Panc1 (cell line): ENCODE results near the gene MDGA2. TPM values are rescaled to one million over a fixed set of nuclear protein-coding genes. Genes with fewer than 3 reads are reported as not detected.

Experiments used
- ATAC-seq: fragments of 200-7000 bp; cut with Tn5 transposase; 2 replicates; pipeline ENCODE4 v1.9.1; 2020; ENCODE audit warnings: mild to moderate bottlenecking, moderate library complexity
- BruUV-seq: library from RNA; stranded (reverse); fragments of 400-500 nt; replicated peaks from 2 replicates; lab custom pipeline; 2021; lab: Mats Ljungman, UMichigan
- CTCF ChIA-PET: fragments of 300-600 bp; sonication (Branson Sonifier 250); formaldehyde crosslinking; loops from one replicate; lab custom pipeline; 2022; ENCODE audit warnings: antibody characterized with exemption; lab: Charles Lee
- POLR2A ChIA-PET: fragments of 300-600 bp; sonication (Branson Sonifier 250); formaldehyde crosslinking; loops from one replicate; lab custom pipeline; 2022; ENCODE audit warnings: antibody characterized with exemption; lab: Charles Lee
- DNase-seq: peaks from one replicate; pipeline ENCODE4 v3.0.0-alpha.2; 2010; ENCODE audit warnings: low read depth, low spot score
- H3K27ac ChIP-seq: 2 replicates; pipeline ENCODE4 v1.5.1; 2011; ENCODE audit warnings: mild to moderate bottlenecking, low read length, inconsistent platforms
- H3K27me3 ChIP-seq: fragments of 200-500 bp; sonication (Bioruptor generic); 2 replicates; pipeline ENCODE4 v1.6.0; 2014; ENCODE audit warnings: low read length, inconsistent platforms; ENCODE audit not compliant: control insufficient read depth, insufficient read depth
- H3K36me3 ChIP-seq: fragments of 200-500 bp; sonication (Bioruptor generic); 2 replicates; pipeline ENCODE4 v1.5.1; 2014; ENCODE audit warnings: inconsistent platforms, mild to moderate bottlenecking, low read length, moderate library complexity; ENCODE audit not compliant: control insufficient read depth, insufficient read depth
- H3K4me1 ChIP-seq: 2 replicates; pipeline ENCODE4 v1.5.1; 2011; ENCODE audit warnings: inconsistent platforms, mild to moderate bottlenecking, low read length, moderate library complexity; ENCODE audit not compliant: control insufficient read depth, insufficient read depth
- H3K4me3 ChIP-seq, 2 experiments: 2 replicates each; pipeline ENCODE4 v1.5.1; 2011 to 2012; ENCODE audit warnings: low read depth in 2 of 2, low read length in 2 of 2, mild to moderate bottlenecking in 2 of 2, inconsistent platforms in 1 of 2, moderate library complexity in 1 of 2
- H3K9me3 ChIP-seq: fragments of 200-500 bp; sonication (Bioruptor generic); 2 replicates; pipeline ENCODE4 v1.5.1; 2014; ENCODE audit warnings: low read depth, mild to moderate bottlenecking, inconsistent platforms, low read length, moderate library complexity; ENCODE audit not compliant: control insufficient read depth, insufficient read depth
- POLR2AphosphoS5 ChIP-seq: IDR thresholded peaks from 2 replicates; pipeline ENCODE4 v1.6.1; 2012; ENCODE audit warnings: mild to moderate bottlenecking, low read depth, low read length, moderate library complexity
- SIN3A ChIP-seq: IDR thresholded peaks from 2 replicates; pipeline ENCODE4 v1.6.1; 2012; ENCODE audit warnings: low read depth, mild to moderate bottlenecking, low read length, moderate library complexity, borderline replicate concordance; ENCODE audit not compliant: insufficient read depth
- TCF7L2 ChIP-seq: IDR thresholded peaks from 2 replicates; pipeline ENCODE4 v1.6.1; 2011; ENCODE audit warnings: mild to moderate bottlenecking, low read depth, low read length, inconsistent platforms
- in situ Hi-C: cut with HindIII; loops from 2 replicates; pipeline ENCODE4 v1.10.0; 2016; ENCODE audit warnings: low sequenced_read_pairs, low pct_unique_long_range_greater_than_20kb
- intact Hi-C: fragments of 100-400 bp; cut with micrococcal nuclease; formaldehyde crosslinking; loops from one replicate; pipeline ENCODE4 v1.10.0; 2022; ENCODE audit not compliant: unreplicated experiment
- total RNA-seq: library from RNA; stranded (reverse); gene quantifications from one replicate; pipeline ENCODE4 v1.2.1, GENCODE V29; 2021; ENCODE audit not compliant: unreplicated experiment
- TF ChIP-seq, protein P1 (sequence below), 2 experiments: IDR thresholded peaks; 2 replicates each; pipeline ENCODE4 v1.6.1; 2011 to 2012; ENCODE audit warnings: low read depth in 2 of 2, control low read depth in 1 of 2, low read length in 1 of 2, mild to moderate bottlenecking in 1 of 2, moderate library complexity in 1 of 2; ENCODE audit not compliant: insufficient read depth in 1 of 2
- TF ChIP-seq, protein P2 (sequence below): fragments of 450-650 bp; IDR thresholded peaks from 2 replicates; pipeline ENCODE4 v1.5.1; 2017; ENCODE audit warnings: mild to moderate bottlenecking

MDGA2 gene
- total RNA-seq, 1 experiment from 2014 or later, result not detected

DNA sequence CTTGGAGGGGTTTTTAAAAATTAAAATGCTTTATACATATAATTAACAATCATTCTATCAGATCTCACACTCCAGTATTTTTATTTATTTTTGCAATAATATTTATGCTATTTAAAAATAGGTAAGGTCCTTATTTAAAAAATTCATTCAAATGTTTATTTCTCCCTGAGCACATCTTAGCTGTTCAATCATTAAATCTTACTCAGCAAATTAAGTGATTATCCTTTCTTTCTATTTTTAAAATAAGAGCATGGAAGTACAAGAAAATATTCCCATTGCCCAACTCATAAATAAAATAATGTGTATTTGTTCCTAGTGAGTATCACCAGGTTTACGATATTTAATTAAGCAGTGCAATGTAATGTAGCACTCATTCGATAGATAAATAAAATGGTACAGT lies 666.7 kb downstream of the MDGA2 start:
- H3K36me3 ChIP-seq, result no peaks in the 10 kb centered on the region
- CTCF ChIA-PET, result no interaction called here
- POLR2A ChIA-PET, result no interaction called here
- H3K4me1 ChIP-seq, result no peaks in the 10 kb centered on the region
- H3K9me3 ChIP-seq, result no peaks in the 10 kb centered on the region
- no peak for TF ChIP-seq POLR2AphosphoS5
- TF ChIP-seq, protein P1, sequence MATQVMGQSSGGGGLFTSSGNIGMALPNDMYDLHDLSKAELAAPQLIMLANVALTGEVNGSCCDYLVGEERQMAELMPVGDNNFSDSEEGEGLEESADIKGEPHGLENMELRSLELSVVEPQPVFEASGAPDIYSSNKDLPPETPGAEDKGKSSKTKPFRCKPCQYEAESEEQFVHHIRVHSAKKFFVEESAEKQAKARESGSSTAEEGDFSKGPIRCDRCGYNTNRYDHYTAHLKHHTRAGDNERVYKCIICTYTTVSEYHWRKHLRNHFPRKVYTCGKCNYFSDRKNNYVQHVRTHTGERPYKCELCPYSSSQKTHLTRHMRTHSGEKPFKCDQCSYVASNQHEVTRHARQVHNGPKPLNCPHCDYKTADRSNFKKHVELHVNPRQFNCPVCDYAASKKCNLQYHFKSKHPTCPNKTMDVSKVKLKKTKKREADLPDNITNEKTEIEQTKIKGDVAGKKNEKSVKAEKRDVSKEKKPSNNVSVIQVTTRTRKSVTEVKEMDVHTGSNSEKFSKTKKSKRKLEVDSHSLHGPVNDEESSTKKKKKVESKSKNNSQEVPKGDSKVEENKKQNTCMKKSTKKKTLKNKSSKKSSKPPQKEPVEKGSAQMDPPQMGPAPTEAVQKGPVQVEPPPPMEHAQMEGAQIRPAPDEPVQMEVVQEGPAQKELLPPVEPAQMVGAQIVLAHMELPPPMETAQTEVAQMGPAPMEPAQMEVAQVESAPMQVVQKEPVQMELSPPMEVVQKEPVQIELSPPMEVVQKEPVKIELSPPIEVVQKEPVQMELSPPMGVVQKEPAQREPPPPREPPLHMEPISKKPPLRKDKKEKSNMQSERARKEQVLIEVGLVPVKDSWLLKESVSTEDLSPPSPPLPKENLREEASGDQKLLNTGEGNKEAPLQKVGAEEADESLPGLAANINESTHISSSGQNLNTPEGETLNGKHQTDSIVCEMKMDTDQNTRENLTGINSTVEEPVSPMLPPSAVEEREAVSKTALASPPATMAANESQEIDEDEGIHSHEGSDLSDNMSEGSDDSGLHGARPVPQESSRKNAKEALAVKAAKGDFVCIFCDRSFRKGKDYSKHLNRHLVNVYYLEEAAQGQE (IDR thresholded peaks at IDR 0.05; ENCODE audit: insufficient read depth in 1 of 2, low read depth in 2 of 2, low read length in 1 of 2), result no peak
- TF ChIP-seq, protein P2, sequence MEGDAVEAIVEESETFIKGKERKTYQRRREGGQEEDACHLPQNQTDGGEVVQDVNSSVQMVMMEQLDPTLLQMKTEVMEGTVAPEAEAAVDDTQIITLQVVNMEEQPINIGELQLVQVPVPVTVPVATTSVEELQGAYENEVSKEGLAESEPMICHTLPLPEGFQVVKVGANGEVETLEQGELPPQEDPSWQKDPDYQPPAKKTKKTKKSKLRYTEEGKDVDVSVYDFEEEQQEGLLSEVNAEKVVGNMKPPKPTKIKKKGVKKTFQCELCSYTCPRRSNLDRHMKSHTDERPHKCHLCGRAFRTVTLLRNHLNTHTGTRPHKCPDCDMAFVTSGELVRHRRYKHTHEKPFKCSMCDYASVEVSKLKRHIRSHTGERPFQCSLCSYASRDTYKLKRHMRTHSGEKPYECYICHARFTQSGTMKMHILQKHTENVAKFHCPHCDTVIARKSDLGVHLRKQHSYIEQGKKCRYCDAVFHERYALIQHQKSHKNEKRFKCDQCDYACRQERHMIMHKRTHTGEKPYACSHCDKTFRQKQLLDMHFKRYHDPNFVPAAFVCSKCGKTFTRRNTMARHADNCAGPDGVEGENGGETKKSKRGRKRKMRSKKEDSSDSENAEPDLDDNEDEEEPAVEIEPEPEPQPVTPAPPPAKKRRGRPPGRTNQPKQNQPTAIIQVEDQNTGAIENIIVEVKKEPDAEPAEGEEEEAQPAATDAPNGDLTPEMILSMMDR, result no peak
- TF ChIP-seq TCF7L2, result no peak
- TF ChIP-seq SIN3A, result no peak
- BruUV-seq, result no TSS peak
- H3K4me3 ChIP-seq, result no peak overlapping the region
- H3K27me3 ChIP-seq, result no peaks in the 10 kb centered on the region
- H3K27ac ChIP-seq, result no peak overlapping the region
- intact Hi-C loops (no loop called here), in situ Hi-C loops (no loop called here)
- ATAC-seq (no peak), DNase-seq (no peak)

DNA sequence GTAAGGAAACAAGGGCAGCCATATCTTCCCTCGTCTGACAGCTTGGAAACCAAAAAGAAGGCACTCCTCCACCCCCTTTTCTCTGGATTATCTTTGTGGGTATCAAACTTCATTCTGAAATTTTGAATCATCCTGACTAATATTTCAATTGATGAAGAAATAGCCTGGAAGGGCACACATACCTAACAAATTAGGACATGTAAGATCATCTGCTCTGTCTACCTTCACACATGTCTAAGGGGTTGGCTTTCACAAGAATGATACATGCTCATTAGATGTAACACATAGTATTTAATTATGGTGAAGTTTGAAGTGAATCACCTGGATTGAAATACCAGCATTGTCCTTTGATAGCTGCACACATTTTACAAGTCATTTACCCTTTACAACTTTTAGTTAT lies 675.7 kb downstream of the MDGA2 start:
- in situ Hi-C loops, result no loop called here
- ATAC-seq, result no peak
- no peaks in the 10 kb centered on the region for H3K36me3 ChIP-seq
- H3K4me1 ChIP-seq, result no peaks in the 10 kb centered on the region
- intact Hi-C loops, result no loop called here
- POLR2A ChIA-PET, result no interaction called here
- no peak overlapping the region for H3K4me3 ChIP-seq
- TF ChIP-seq, protein P1 (IDR thresholded peaks at IDR 0.05; ENCODE audit: insufficient read depth in 1 of 2, low read depth in 2 of 2, low read length in 1 of 2), result no peak
- no peak for TF ChIP-seq SIN3A
- no peak for TF ChIP-seq POLR2AphosphoS5
- TF ChIP-seq, protein P2, result no peak
- TF ChIP-seq TCF7L2, result no peak
- BruUV-seq, result no TSS peak
- H3K9me3 ChIP-seq, result no peaks in the 10 kb centered on the region
- CTCF ChIA-PET, result no interaction called here
- no peak overlapping the region for H3K27ac ChIP-seq
- DNase-seq, result no peak
- no peaks in the 10 kb centered on the region for H3K27me3 ChIP-seq
